ENCODE results near the gene NOCT. TPM values are rescaled to one million over a fixed set of nuclear protein-coding genes. Genes with fewer than 3 reads are reported as not detected.

NOCT gene
- total and polyA plus RNA-seq, 2 experiments from 2014 or later: 16.0 to 76.6 TPM

GRCh38 chr4:139048026-139048425, 32.4 kb downstream of the NOCT start:
- 0 out of 2 replicates have a peak overlapping the region, but pooled peaks have one; percentile 42 for H3K27ac ChIP-seq (ENCODE audit: low read depth)
- H3K79me2 ChIP-seq (replicated peaks; ENCODE audit: insufficient read depth): peaks cover 46% of the 10 kb centered on the region
- H3K4me3 Mint-ChIP-seq: no peak overlapping the region
- H4K20me1 ChIP-seq (replicated peaks; ENCODE audit: insufficient read depth): peaks cover 25% of the 10 kb centered on the region
- peaks cover 10% of the 10 kb centered on the region for H3K4me1 Mint-ChIP-seq
- H3K27me3 ChIP-seq (ENCODE audit: insufficient read depth): no peaks in the 10 kb centered on the region
- no peak overlapping the region for H2AFZ ChIP-seq
- H3K9me2 ChIP-seq (ENCODE audit: insufficient read depth): no peaks in the 10 kb centered on the region
- no peaks in the 10 kb centered on the region for H3K9me3 Mint-ChIP-seq
- H3K4me2 ChIP-seq: no peak overlapping the region
- H3K4me3 ChIP-seq: no peak overlapping the region
- peaks cover 7% of the 10 kb centered on the region for H3K27me3 Mint-ChIP-seq (ENCODE audit: insufficient read depth, low read depth, poor library complexity)
- H3K4me1 ChIP-seq (ENCODE audit: insufficient read depth): peaks cover 12% of the 10 kb centered on the region; the same call in 1 of the 2 replicates
- peaks cover 49% of the 10 kb centered on the region for H3K36me3 Mint-ChIP-seq (ENCODE audit: low read depth)
- ATAC-seq (no peak), DNase-seq (ENCODE audit: low spot score) (no peak)
- H3F3A ChIP-seq (replicated peaks; ENCODE audit: low read depth): peaks cover 14% of the 10 kb centered on the region; the same call in 1 of the 2 replicates
- H3K36me3 ChIP-seq (ENCODE audit: insufficient read depth): peaks cover 26% of the 10 kb centered on the region; the same call in 1 of the 2 replicates
- H3K27ac Mint-ChIP-seq: no peak overlapping the region
- TF ChIP-seq CREB1 (CRISPR knock-in tag; IDR thresholded peaks at IDR 0.05; ENCODE audit: low read depth): no peak
- TF ChIP-seq ZNF462 (CRISPR knock-in tag; IDR thresholded peaks at IDR 0.05): no peak
- no peak for TF ChIP-seq NANOG (IDR thresholded peaks at IDR 0.05; ENCODE audit: borderline replicate concordance)
- TF ChIP-seq EZH2phosphoT487 (IDR thresholded peaks at IDR 0.05; ENCODE audit: unreplicated experiment): no peak
- no peak for TF ChIP-seq CTCF (conservative IDR thresholded peaks at IDR 0.05; ENCODE audit: low read depth in 2 of 2)
- TF ChIP-seq STAT1 (IDR thresholded peaks at IDR 0.05; ENCODE audit: unreplicated experiment): no peak
- TF ChIP-seq POLR2AphosphoS5 (IDR thresholded peaks at IDR 0.05; ENCODE audit: low read depth): no peak
- TF ChIP-seq ZNF114 (CRISPR knock-in tag; IDR thresholded peaks at IDR 0.05): no peak
- no peak for TF ChIP-seq ZNF331 (CRISPR knock-in tag; IDR thresholded peaks at IDR 0.05; ENCODE audit: low read depth)
- TF ChIP-seq ETS1 (IDR thresholded peaks at IDR 0.05): no peak
- no peak for TF ChIP-seq REST (IDR thresholded peaks at IDR 0.05; ENCODE audit: unreplicated experiment)
- no peak for TF ChIP-seq JUNB (IDR thresholded peaks at IDR 0.05; ENCODE audit: unreplicated experiment)
- TF ChIP-seq EZH2 (IDR thresholded peaks at IDR 0.05; ENCODE audit: low read depth, unreplicated experiment): no peak
